Measurements from ENCODE around the gene CHKB. TPM values are rescaled to one million over a fixed set of nuclear protein-coding genes. Genes with fewer than 3 reads are reported as not detected.

CHKB gene
- total RNA-seq, 1 donor from 2014 or later = 47.4 TPM

- no peak for DNase-seq (ENCODE audit: low spot score)
- H3K9me3 Mint-ChIP-seq (ENCODE audit: low read depth) = no peaks in the 10 kb centered on the region
- peak overlapping the region; percentile 58 for H3K4me3 Mint-ChIP-seq (ENCODE audit: unreplicated experiment)
- no peaks in the 10 kb centered on the region for H3K27me3 Mint-ChIP-seq (ENCODE audit: low read depth)
- peaks cover 5% of the 10 kb centered on the region for H3K36me3 Mint-ChIP-seq (ENCODE audit: low read depth)
- peaks cover 9% of the 10 kb centered on the region for H3K4me1 Mint-ChIP-seq (ENCODE audit: low read depth)
- H3K27ac Mint-ChIP-seq (ENCODE audit: unreplicated experiment) = no peak overlapping the region
- no peak for TF ChIP-seq CTCF (IDR thresholded peaks at IDR 0.05)
Measured at GRCh38 chr22:50600967-50601668, 18.5 kb upstream of the CHKB start.

- no peak for DNase-seq (ENCODE audit: low spot score)
- H3K4me1 Mint-ChIP-seq (ENCODE audit: low read depth) = peaks cover 9% of the 10 kb centered on the region
- H3K27me3 Mint-ChIP-seq (ENCODE audit: low read depth) = no peaks in the 10 kb centered on the region
- no peak for TF ChIP-seq CTCF (IDR thresholded peaks at IDR 0.05)
- H3K36me3 Mint-ChIP-seq (ENCODE audit: low read depth) = peaks cover 5% of the 10 kb centered on the region
- peak within 1 kb of the TSS; percentile 58 for H3K4me3 Mint-ChIP-seq (ENCODE audit: unreplicated experiment)
- H3K9me3 Mint-ChIP-seq (ENCODE audit: low read depth) = no peaks in the 10 kb centered on the region
- H3K27ac Mint-ChIP-seq (ENCODE audit: unreplicated experiment) = no peak within 1 kb of the TSS
Measured at GRCh38 chr22:50600538-50600937, 17.9 kb upstream of the CHKB start, which contains the start of gene MAPK8IP2. MAPK8IP2 (plus strand) TSS chr22:50600793; CDS start chr22:50600819, 26 bp downstream.

- no peak for DNase-seq (ENCODE audit: low spot score)
- H3K4me1 Mint-ChIP-seq (ENCODE audit: low read depth) = peaks cover 9% of the 10 kb centered on the region
- no peaks in the 10 kb centered on the region for H3K27me3 Mint-ChIP-seq (ENCODE audit: low read depth)
- peaks cover 8% of the 10 kb centered on the region for H3K36me3 Mint-ChIP-seq (ENCODE audit: low read depth)
- no peaks in the 10 kb centered on the region for H3K9me3 Mint-ChIP-seq (ENCODE audit: low read depth)
- no peak for TF ChIP-seq CTCF (IDR thresholded peaks at IDR 0.05)
- no peak overlapping the region for H3K27ac Mint-ChIP-seq (ENCODE audit: unreplicated experiment)
- peak overlapping the region; percentile 37 for H3K4me3 Mint-ChIP-seq (ENCODE audit: unreplicated experiment)
Measured at GRCh38 chr22:50599816-50600455, 17.3 kb upstream of the CHKB start.

- H3K27ac Mint-ChIP-seq (ENCODE audit: unreplicated experiment) = no peak overlapping the region
- no peak for DNase-seq (ENCODE audit: low spot score)
- no peaks in the 10 kb centered on the region for H3K9me3 Mint-ChIP-seq (ENCODE audit: low read depth)
- no peaks in the 10 kb centered on the region for H3K27me3 Mint-ChIP-seq (ENCODE audit: low read depth)
- no peak for TF ChIP-seq CTCF (IDR thresholded peaks at IDR 0.05)
- no peak overlapping the region for H3K4me3 Mint-ChIP-seq (ENCODE audit: unreplicated experiment)
- H3K36me3 Mint-ChIP-seq (ENCODE audit: low read depth) = peaks cover 9% of the 10 kb centered on the region
- H3K4me1 Mint-ChIP-seq (ENCODE audit: low read depth) = peaks cover 9% of the 10 kb centered on the region
Measured at GRCh38 chr22:50597097-50597496, 14.4 kb upstream of the CHKB start.

GRCh38 chr22:50595189-50595588, 12.5 kb upstream of the CHKB start:
- peaks cover 4% of the 10 kb centered on the region for H3K4me1 Mint-ChIP-seq (ENCODE audit: low read depth)
- no peak overlapping the region for H3K4me3 Mint-ChIP-seq (ENCODE audit: unreplicated experiment)
- no peak for TF ChIP-seq CTCF (IDR thresholded peaks at IDR 0.05)
- no peak for DNase-seq (ENCODE audit: low spot score)
- H3K9me3 Mint-ChIP-seq (ENCODE audit: low read depth) = no peaks in the 10 kb centered on the region
- H3K27me3 Mint-ChIP-seq (ENCODE audit: low read depth) = no peaks in the 10 kb centered on the region
- H3K36me3 Mint-ChIP-seq (ENCODE audit: low read depth) = peaks cover 9% of the 10 kb centered on the region
- no peak overlapping the region for H3K27ac Mint-ChIP-seq (ENCODE audit: unreplicated experiment)

Data from chondrocyte (in vitro differentiated cells).